Loucy (cell line): ENCODE results near the gene MRAP2.

Source experiments
- H2AFZ ChIP-seq: fragments of 200-600 bp; sonication (generic); 2 replicates; pipeline ENCODE4 v1.6.0; 2016; ENCODE audit warnings: antibody characterized with exemption, mild to moderate bottlenecking, low read length, moderate library complexity
- H3F3A ChIP-seq: fragments of 200-600 bp; 2 replicates; pipeline ENCODE4 v1.6.0; 2016; ENCODE audit warnings: antibody characterized with exemption, low read depth, mild to moderate bottlenecking
- H3K27me3 ChIP-seq: fragments of 200-600 bp; sonication (generic); 2 replicates; pipeline ENCODE4 v1.6.1; 2014; ENCODE audit warnings: low read length, mild to moderate bottlenecking; ENCODE audit not compliant: insufficient read depth, poor library complexity, severe bottlenecking
- H3K36me3 ChIP-seq: fragments of 200-600 bp; sonication (generic); 2 replicates; pipeline ENCODE4 v1.6.1; 2016; ENCODE audit warnings: low read length; ENCODE audit not compliant: insufficient read depth
- H3K4me1 ChIP-seq: fragments of 200-600 bp; sonication (generic); 2 replicates; pipeline ENCODE4 v1.5.1; 2014; ENCODE audit warnings: low read length, mild to moderate bottlenecking; ENCODE audit not compliant: insufficient read depth, poor library complexity, severe bottlenecking
- H3K4me2 ChIP-seq: fragments of 200-600 bp; sonication (generic); 2 replicates; pipeline ENCODE4 v1.6.0; 2014; ENCODE audit warnings: antibody characterized with exemption, low read length, low read depth, mild to moderate bottlenecking; ENCODE audit not compliant: poor library complexity, severe bottlenecking
- H3K4me3 ChIP-seq: fragments of 200-600 bp; sonication (generic); 2 replicates; pipeline ENCODE4 v1.5.1; 2014; ENCODE audit warnings: low read length, mild to moderate bottlenecking, mixed read lengths; ENCODE audit not compliant: poor library complexity, severe bottlenecking
- H3K79me2 ChIP-seq: fragments of 200-600 bp; sonication (generic); 2 replicates; pipeline ENCODE4 v1.6.1; 2014; ENCODE audit warnings: low read length; ENCODE audit not compliant: insufficient read depth
- H3K9ac ChIP-seq: fragments of 200-600 bp; sonication (generic); 2 replicates; pipeline ENCODE4 v1.6.0; 2014; ENCODE audit warnings: mild to moderate bottlenecking, low read depth, low read length, moderate library complexity; ENCODE audit not compliant: poor library complexity, severe bottlenecking
- H3K9me2 ChIP-seq: fragments of 200-600 bp; sonication (generic); replicated peaks from 2 replicates; pipeline ENCODE4 v1.6.1; 2016; ENCODE audit warnings: low read depth, low read length, mixed read lengths
- H3K9me3 ChIP-seq: fragments of 200-600 bp; sonication (generic); 2 replicates; pipeline ENCODE4 v1.6.1; 2014; ENCODE audit warnings: mild to moderate bottlenecking, antibody characterized with exemption, low read length, low read depth; ENCODE audit not compliant: insufficient read depth
- H4K20me1 ChIP-seq: fragments of 200-600 bp; sonication (generic); 2 replicates; pipeline ENCODE4 v1.6.0; 2014; ENCODE audit warnings: antibody characterized with exemption, low read length, mild to moderate bottlenecking; ENCODE audit not compliant: insufficient read depth, poor library complexity, severe bottlenecking
- CTCF ChIP-seq: fragments of 200-600 bp; sonication (generic); conservative IDR thresholded peaks from 2 replicates; pipeline ENCODE4 v1.5.1; 2014; ENCODE audit warnings: mild to moderate bottlenecking, antibody characterized with exemption, low read length
- EZH2phosphoT487 ChIP-seq: fragments of 200-600 bp; IDR thresholded peaks from 2 replicates; pipeline ENCODE4 v1.6.1; 2018; ENCODE audit warnings: antibody characterized with exemption, mild to moderate bottlenecking, moderate library complexity, borderline replicate concordance

Gene MRAP2

GRCh38 chr6:84137989-84138575 lies 104.5 kb downstream of the MRAP2 start:
- no peak overlapping the region for H3K9ac ChIP-seq
- H3K9me2 ChIP-seq, result no peaks in the 10 kb centered on the region
- no peaks in the 10 kb centered on the region for H3F3A ChIP-seq
- peaks cover 5% of the 10 kb centered on the region for H3K4me1 ChIP-seq
- no peak overlapping the region for H3K4me3 ChIP-seq
- no peaks in the 10 kb centered on the region for H3K27me3 ChIP-seq
- H3K9me3 ChIP-seq, result no peaks in the 10 kb centered on the region
- H3K79me2 ChIP-seq, result no peaks in the 10 kb centered on the region
- H2AFZ ChIP-seq, result no peak overlapping the region
- H4K20me1 ChIP-seq, result no peaks in the 10 kb centered on the region
- TF ChIP-seq EZH2phosphoT487 (no peak), CTCF (no peak)
- H3K4me2 ChIP-seq, result no peak overlapping the region
- no peaks in the 10 kb centered on the region for H3K36me3 ChIP-seq

GRCh38 chr6:84139311-84139710 lies 105.7 kb downstream of the MRAP2 start:
- Histone ChIP-seq H3F3A (no peaks in the 10 kb centered on the region), H3K9me3 (no peaks in the 10 kb centered on the region), H3K4me1 (peaks cover 5% of the 10 kb centered on the region), H3K4me3 (no peak overlapping the region), H2AFZ (no peak overlapping the region), H3K9me2 (no peaks in the 10 kb centered on the region), H3K79me2 (no peaks in the 10 kb centered on the region), H3K4me2 (no peak overlapping the region), H3K36me3 (no peaks in the 10 kb centered on the region), H3K27me3 (no peaks in the 10 kb centered on the region), H4K20me1 (no peaks in the 10 kb centered on the region), H3K9ac (no peak overlapping the region)
- no peak for TF ChIP-seq EZH2phosphoT487
